ENCODE data around the gene NCAM1. TPM values are rescaled to one million over a fixed set of nuclear protein-coding genes. Genes with fewer than 3 reads are reported as not detected.

Gene NCAM1
- total RNA-seq, 2 donors from 2014 or later, result 42.0 to 69.2 TPM

DNA sequence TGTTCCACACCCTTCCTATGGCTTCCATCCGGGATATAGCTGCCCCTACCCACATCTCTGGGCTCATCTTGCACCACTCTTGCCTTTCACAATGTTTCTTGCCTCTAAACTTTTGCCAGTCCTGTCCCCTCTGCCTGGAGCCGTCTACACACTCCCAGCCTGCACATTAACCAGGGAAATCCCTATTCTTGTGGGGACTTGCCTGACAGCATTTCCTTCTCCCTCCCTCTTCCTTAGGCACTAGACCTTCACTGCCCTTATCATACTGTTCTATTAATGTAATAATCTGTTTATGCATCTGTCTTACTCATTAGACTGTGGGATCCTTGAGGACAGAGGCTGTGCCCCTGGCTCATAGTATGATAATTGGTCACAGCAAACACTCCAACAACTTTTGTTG lies 347.4 kb downstream of the NCAM1 start:
- Histone ChIP-seq H3K27ac (no peak overlapping the region), H3K4me3 (no peak overlapping the region), H3K9me3 (no peaks in the 10 kb centered on the region), H3K27me3 (replicated peaks; ENCODE audit: insufficient read depth) (no peaks in the 10 kb centered on the region), H3K36me3 (no peaks in the 10 kb centered on the region), H3K4me1 (ENCODE audit: control insufficient read depth in 1 of 2, low read depth in 2 of 2) (peaks cover 0 to 3% of the 10 kb centered on the region in 2 donors)
- ATAC-seq (ENCODE audit: insufficient number of reproducible peaks, low FRiP score, low read depth) (no peak), DNase-seq (ENCODE audit: low spot score) (no peak)
- TF ChIP-seq, protein P1, sequence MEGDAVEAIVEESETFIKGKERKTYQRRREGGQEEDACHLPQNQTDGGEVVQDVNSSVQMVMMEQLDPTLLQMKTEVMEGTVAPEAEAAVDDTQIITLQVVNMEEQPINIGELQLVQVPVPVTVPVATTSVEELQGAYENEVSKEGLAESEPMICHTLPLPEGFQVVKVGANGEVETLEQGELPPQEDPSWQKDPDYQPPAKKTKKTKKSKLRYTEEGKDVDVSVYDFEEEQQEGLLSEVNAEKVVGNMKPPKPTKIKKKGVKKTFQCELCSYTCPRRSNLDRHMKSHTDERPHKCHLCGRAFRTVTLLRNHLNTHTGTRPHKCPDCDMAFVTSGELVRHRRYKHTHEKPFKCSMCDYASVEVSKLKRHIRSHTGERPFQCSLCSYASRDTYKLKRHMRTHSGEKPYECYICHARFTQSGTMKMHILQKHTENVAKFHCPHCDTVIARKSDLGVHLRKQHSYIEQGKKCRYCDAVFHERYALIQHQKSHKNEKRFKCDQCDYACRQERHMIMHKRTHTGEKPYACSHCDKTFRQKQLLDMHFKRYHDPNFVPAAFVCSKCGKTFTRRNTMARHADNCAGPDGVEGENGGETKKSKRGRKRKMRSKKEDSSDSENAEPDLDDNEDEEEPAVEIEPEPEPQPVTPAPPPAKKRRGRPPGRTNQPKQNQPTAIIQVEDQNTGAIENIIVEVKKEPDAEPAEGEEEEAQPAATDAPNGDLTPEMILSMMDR (IDR thresholded peaks at IDR 0.05), result no peak

DNA sequence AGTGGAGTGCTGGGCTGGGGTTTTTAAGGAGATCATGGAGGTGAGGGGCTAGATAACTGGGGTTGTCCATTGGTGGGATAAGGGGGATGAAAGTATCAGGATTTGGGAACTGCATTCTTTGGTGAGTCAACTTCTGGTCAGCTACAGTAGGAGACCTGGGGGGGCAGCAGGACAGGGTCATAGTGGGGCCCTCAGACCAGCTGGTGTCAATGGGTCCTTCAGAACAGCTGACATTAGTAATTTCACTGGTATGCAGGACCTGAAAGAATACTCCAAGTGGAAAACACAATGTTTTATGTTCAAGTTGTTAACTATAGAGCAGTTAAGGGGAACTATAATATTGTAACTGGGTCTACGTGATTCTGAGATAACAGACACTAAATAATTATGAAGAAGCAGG lies 350.3 kb downstream of the NCAM1 start:
- no peak for ATAC-seq (ENCODE audit: insufficient number of reproducible peaks, low FRiP score, low read depth)
- Histone ChIP-seq H3K4me1 (ENCODE audit: control insufficient read depth in 1 of 2, low read depth in 2 of 2) (peaks cover 4 to 18% of the 10 kb centered on the region in 2 donors), H3K36me3 (no peaks in the 10 kb centered on the region), H3K4me3 (no peak overlapping the region), H3K9me3 (no peaks in the 10 kb centered on the region), H3K27me3 (replicated peaks; ENCODE audit: insufficient read depth) (no peaks in the 10 kb centered on the region), H3K27ac (no peak overlapping the region)
- TF ChIP-seq, protein P1 (IDR thresholded peaks at IDR 0.05), result no peak
- no peak for DNase-seq (ENCODE audit: low spot score)

DNA sequence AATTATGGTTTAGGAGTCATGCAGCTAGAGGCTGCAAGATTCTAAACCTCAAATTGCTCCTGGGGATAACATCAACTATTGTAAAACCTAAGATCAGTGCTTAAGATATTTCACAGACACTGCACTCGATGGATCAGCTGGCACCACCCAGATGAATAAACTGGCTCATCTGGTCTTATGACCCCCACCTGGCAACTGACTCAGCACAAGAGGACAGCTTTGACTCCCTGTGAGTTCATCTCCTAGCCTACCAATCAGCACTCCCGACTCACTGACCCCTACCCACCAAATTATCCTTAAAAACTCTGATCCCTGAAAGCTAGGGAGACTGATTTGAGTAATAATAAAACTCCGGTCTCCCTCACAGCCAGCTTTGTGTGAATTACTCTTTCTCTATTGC lies 352.4 kb downstream of the NCAM1 start:
- Histone ChIP-seq H3K36me3 (no peaks in the 10 kb centered on the region), H3K27me3 (replicated peaks; ENCODE audit: insufficient read depth) (no peaks in the 10 kb centered on the region), H3K27ac (peak overlapping the region; percentile 27 to 68), H3K9me3 (no peaks in the 10 kb centered on the region), H3K4me3 (peak overlapping the region; percentile 77), H3K4me1 (ENCODE audit: control insufficient read depth in 1 of 2, low read depth in 2 of 2) (peaks cover 4 to 18% of the 10 kb centered on the region in 2 donors)
- TF ChIP-seq, protein P1 (IDR thresholded peaks at IDR 0.05), result no peak
- no peak for DNase-seq (ENCODE audit: low spot score)
- no peak for ATAC-seq (ENCODE audit: insufficient number of reproducible peaks, low FRiP score, low read depth)

DNA sequence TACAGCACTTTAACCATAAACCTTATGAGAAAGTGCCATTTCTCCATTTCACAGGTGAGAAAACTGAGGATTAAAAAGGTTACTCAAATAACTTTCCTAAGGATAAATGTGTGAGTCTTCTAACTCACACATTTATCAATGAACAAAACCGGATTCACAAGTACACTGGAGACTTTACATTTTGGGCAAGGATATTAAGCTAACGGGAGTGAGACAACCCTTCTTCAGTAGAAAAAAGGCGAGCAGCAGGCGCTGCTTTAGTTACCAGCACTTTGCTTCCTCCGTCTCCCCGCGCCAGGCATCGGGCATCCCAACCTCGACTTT lies 352.8 kb downstream of the NCAM1 start:
- ATAC-seq (ENCODE audit: insufficient number of reproducible peaks, low FRiP score, low read depth) (no peak), DNase-seq (ENCODE audit: low spot score) (no peak)
- Histone ChIP-seq H3K4me1 (ENCODE audit: control insufficient read depth in 1 of 2, low read depth in 2 of 2) (peaks cover 4 to 18% of the 10 kb centered on the region in 2 donors), H3K9me3 (no peaks in the 10 kb centered on the region), H3K27ac (peak overlapping the region; percentile 27 to 68), H3K27me3 (replicated peaks; ENCODE audit: insufficient read depth) (no peaks in the 10 kb centered on the region), H3K4me3 (peak overlapping the region; percentile 77), H3K36me3 (no peaks in the 10 kb centered on the region)
- TF ChIP-seq, protein P1 (IDR thresholded peaks at IDR 0.05), result no peak

DNA sequence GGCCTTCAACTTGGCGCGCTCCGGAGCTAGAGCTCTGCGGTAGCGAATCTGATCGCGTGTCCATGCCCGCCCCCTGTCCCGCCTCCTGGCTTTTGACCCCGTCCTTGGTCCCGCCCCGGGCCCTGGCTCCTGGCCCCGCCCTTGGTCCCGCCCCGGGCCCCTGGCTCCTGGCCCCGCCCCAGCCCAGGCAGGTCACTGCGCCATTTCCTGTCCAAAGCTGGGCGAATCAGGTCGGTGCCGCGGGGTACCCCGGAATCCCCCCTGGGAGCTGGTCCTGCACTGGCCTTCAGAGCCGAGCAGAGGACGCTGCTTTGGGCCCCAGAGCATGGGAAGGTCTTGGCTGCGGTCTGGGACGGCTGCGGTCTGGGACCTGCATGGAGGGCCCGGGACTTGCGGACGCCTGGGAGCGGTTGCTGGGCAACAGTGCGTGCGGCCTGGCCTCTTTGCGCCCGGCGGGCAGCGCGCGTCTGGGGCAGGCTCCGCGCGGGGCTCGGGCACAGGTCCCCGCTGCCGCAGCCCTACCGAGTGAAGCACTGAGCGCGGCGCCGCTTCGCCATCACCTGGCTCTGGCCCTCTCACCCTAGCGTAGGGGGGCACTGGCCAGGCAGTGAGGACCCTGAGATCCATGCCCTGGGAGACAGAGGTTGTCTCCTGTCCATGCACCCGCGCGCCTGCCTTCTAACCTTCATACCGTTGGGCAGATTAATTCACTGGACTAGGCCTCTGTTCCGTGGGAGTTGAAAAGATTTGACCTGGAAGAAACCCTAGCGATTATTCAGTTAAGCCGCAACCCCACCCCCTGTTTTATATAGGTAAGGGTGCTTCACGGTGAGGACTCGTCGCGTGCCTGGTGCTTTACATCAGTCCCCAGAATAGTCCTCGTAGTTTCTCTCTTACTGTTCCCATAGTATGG lies 353.4 kb downstream of the NCAM1 start, which contains the start of gene TTC12:
Gene TTC12 (plus strand): TSS at position 195 of the 913 bp plus-strand sequence. CDS start 1,675 bp downstream, outside the sequence.
- TF ChIP-seq, protein P1 (IDR thresholded peaks at IDR 0.05), result no peak
- no peaks in the 10 kb centered on the region for H3K9me3 ChIP-seq
- H3K27ac ChIP-seq, result peak within 1 kb of the TSS; percentile 68 to 80
- peak; percentile 86 for ATAC-seq (ENCODE audit: insufficient number of reproducible peaks, low FRiP score, low read depth)
- no peaks in the 10 kb centered on the region for H3K36me3 ChIP-seq
- peak within 1 kb of the TSS; percentile 77 for H3K4me3 ChIP-seq
- DNase-seq (ENCODE audit: low spot score), result peak; percentile 68
- peaks cover 4 to 18% of the 10 kb centered on the region in 2 donors for H3K4me1 ChIP-seq (ENCODE audit: control insufficient read depth in 1 of 2, low read depth in 2 of 2)
- H3K27me3 ChIP-seq (replicated peaks; ENCODE audit: insufficient read depth), result no peaks in the 10 kb centered on the region

Data from thoracic aorta (tissue), 2 donors.